GF-D8 (cell line): ENCODE results near the gene WIZ.
A peak's percentile ranks its signal among the peaks of the same experiment; 100 is the strongest.
"Not testable (repeated sequence)": the region's sequence is repeated elsewhere in the genome, so short reads cannot be mapped to it uniquely, and the experiment has no call there.

Experiments
- DNase-seq: peaks from one replicate; lab custom pipeline; 2025; lab: John Stamatoyannopoulos, UW

WIZ gene

GRCh38 chr19:15427991-15428471, 21.7 kb downstream of the WIZ start:
- no peak for DNase-seq

- no peak for DNase-seq
Observed at GRCh38 chr19:15427350-15427700, 22.4 kb downstream of the WIZ start.

GRCh38 chr19:15426485-15427349, 23.0 kb downstream of the WIZ start:
- DNase-seq = no peak

- DNase-seq = no peak
Observed at GRCh38 chr19:15425321-15425950, 24.3 kb downstream of the WIZ start.

GRCh38 chr19:15424692-15425272, 25.0 kb downstream of the WIZ start:
- no peak for DNase-seq

- DNase-seq = no peak
Observed at GRCh38 chr19:15424121-15424520, 25.6 kb downstream of the WIZ start.

- no peak for DNase-seq
Observed at GRCh38 chr19:15423130-15423529, 26.6 kb downstream of the WIZ start.

GRCh38 chr19:15422296-15423075, 27.3 kb downstream of the WIZ start:
- DNase-seq = no peak

- no peak for DNase-seq
Observed at GRCh38 chr19:15421721-15422260, 28.0 kb downstream of the WIZ start.

- no peak for DNase-seq
Observed at GRCh38 chr19:15421136-15421695, 28.5 kb downstream of the WIZ start.

GRCh38 chr19:15419413-15420025, 30.2 kb downstream of the WIZ start:
- no peak for DNase-seq

- DNase-seq = peak; percentile 99
Observed at GRCh38 chr19:15418579-15419412, 31.0 kb downstream of the WIZ start, which contains the start of gene AKAP8L. TSS of gene AKAP8L (minus strand) at chr19:15418988. CDS start at chr19:15418923, 65 bp downstream.

GRCh38 chr19:15418231-15418578, 31.6 kb downstream of the WIZ start:
- no peak for DNase-seq

GRCh38 chr19:15417699-15418098, 32.1 kb downstream of the WIZ start:
- no peak for DNase-seq

- no peak for DNase-seq
Observed at GRCh38 chr19:15412832-15413231, 36.9 kb downstream of the WIZ start.

- not testable (repeated sequence) for DNase-seq
Observed at GRCh38 chr19:15411351-15411750, 38.4 kb downstream of the WIZ start.

- no peak for DNase-seq
Observed at GRCh38 chr19:15404780-15405211, 45.0 kb downstream of the WIZ start.

- no peak for DNase-seq
Observed at GRCh38 chr19:15404097-15404779, 45.5 kb downstream of the WIZ start.

- no peak for DNase-seq
Observed at GRCh38 chr19:15403151-15403531, 46.6 kb downstream of the WIZ start.
